ENCODE results near the gene GAB1.

GRCh38 chr4:143339497-143339896 is 2.8 kb downstream of the GAB1 start:
- TF ChIP-seq, protein P1, sequence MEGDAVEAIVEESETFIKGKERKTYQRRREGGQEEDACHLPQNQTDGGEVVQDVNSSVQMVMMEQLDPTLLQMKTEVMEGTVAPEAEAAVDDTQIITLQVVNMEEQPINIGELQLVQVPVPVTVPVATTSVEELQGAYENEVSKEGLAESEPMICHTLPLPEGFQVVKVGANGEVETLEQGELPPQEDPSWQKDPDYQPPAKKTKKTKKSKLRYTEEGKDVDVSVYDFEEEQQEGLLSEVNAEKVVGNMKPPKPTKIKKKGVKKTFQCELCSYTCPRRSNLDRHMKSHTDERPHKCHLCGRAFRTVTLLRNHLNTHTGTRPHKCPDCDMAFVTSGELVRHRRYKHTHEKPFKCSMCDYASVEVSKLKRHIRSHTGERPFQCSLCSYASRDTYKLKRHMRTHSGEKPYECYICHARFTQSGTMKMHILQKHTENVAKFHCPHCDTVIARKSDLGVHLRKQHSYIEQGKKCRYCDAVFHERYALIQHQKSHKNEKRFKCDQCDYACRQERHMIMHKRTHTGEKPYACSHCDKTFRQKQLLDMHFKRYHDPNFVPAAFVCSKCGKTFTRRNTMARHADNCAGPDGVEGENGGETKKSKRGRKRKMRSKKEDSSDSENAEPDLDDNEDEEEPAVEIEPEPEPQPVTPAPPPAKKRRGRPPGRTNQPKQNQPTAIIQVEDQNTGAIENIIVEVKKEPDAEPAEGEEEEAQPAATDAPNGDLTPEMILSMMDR (IDR thresholded peaks at IDR 0.05) = no peak
- no peak for TF ChIP-seq POLR2A (IDR thresholded peaks at IDR 0.05)
- TF ChIP-seq POLR2AphosphoS5 (IDR thresholded peaks at IDR 0.05; ENCODE audit: insufficient read depth in 1 of 2, low read depth in 1 of 2) = no peak

All from vagina (tissue), 2 donors.